ENCODE measurements around the gene URB1. TPM values are rescaled to one million over a fixed set of nuclear protein-coding genes. Genes with fewer than 3 reads are reported as not detected.

URB1 gene
- polyA plus RNA-seq, 1 donor (not counting 4 experiments of a cell fraction or from before 2014, with no cell fraction given), result 9.0 TPM

- no peaks in the 10 kb centered on the region for H4K20me1 ChIP-seq (ENCODE audit: control insufficient read depth, extremely low read depth, insufficient read depth, low read length)
- FAIRE-seq (no peak), DNase-seq (ENCODE audit: low read depth, low spot score) (no peak)
- H2AFZ ChIP-seq (ENCODE audit: control insufficient read depth, low read length), result no peak overlapping the region
- no peaks in the 10 kb centered on the region for H3K9me3 ChIP-seq (ENCODE audit: control insufficient read depth, low read depth, low read length)
- no peaks in the 10 kb centered on the region for H3K79me2 ChIP-seq (ENCODE audit: control insufficient read depth, insufficient read depth, low read length)
- H3K4me3 ChIP-seq (ENCODE audit: control insufficient read depth in 2 of 3, extremely low read depth in 1 of 3, insufficient read depth in 2 of 3, low read depth in 1 of 3, low read length in 3 of 3), result no peak overlapping the region
- no peak overlapping the region for H3K4me2 ChIP-seq (ENCODE audit: control insufficient read depth, extremely low read depth, insufficient read depth, low read depth, low read length)
- H3K27me3 ChIP-seq (ENCODE audit: control insufficient read depth, extremely low read depth, insufficient read depth, low read length), result no peaks in the 10 kb centered on the region
- H3K27ac ChIP-seq (ENCODE audit: control insufficient read depth, insufficient read depth, low read length), result no peak overlapping the region
- peaks cover 52 to 53% of the 10 kb centered on the region in 2 experiments for H3K36me3 ChIP-seq (ENCODE audit: control insufficient read depth in 2 of 2, extremely low read depth in 1 of 2, insufficient read depth in 2 of 2, low read length in 2 of 2)
- dilution Hi-C loops (cut with MboI; ENCODE audit: extremely low pct_ligation_motif_present, low sequenced_read_pairs), result no loop called here
- H3K4me1 ChIP-seq (ENCODE audit: control insufficient read depth, extremely low read depth, insufficient read depth, low read length), result no peaks in the 10 kb centered on the region
- H3K9me1 ChIP-seq (ENCODE audit: control insufficient read depth, extremely low read depth, insufficient read depth, low read length), result no peaks in the 10 kb centered on the region
- H3K9ac ChIP-seq (ENCODE audit: control insufficient read depth, extremely low read depth, insufficient read depth, low read length), result no peak overlapping the region
- TF ChIP-seq, protein P1, sequence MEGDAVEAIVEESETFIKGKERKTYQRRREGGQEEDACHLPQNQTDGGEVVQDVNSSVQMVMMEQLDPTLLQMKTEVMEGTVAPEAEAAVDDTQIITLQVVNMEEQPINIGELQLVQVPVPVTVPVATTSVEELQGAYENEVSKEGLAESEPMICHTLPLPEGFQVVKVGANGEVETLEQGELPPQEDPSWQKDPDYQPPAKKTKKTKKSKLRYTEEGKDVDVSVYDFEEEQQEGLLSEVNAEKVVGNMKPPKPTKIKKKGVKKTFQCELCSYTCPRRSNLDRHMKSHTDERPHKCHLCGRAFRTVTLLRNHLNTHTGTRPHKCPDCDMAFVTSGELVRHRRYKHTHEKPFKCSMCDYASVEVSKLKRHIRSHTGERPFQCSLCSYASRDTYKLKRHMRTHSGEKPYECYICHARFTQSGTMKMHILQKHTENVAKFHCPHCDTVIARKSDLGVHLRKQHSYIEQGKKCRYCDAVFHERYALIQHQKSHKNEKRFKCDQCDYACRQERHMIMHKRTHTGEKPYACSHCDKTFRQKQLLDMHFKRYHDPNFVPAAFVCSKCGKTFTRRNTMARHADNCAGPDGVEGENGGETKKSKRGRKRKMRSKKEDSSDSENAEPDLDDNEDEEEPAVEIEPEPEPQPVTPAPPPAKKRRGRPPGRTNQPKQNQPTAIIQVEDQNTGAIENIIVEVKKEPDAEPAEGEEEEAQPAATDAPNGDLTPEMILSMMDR (optimal IDR thresholded peaks at IDR 0.05 in 1 of 3, IDR thresholded peaks at IDR 0.05 in 1 of 3, conservative IDR thresholded peaks at IDR 0.05 in 1 of 3; ENCODE audit: extremely low read depth in 1 of 3, insufficient read depth in 2 of 3, low read length in 3 of 3), result no peak
- TF ChIP-seq EZH2 (IDR thresholded peaks at IDR 0.05; ENCODE audit: low read length), result no peak
Measured at GRCh38 chr21:32315511-32316281, 77.1 kb downstream of the URB1 start.

GRCh38 chr21:32314806-32315205 is 78.0 kb downstream of the URB1 start:
- no peaks in the 10 kb centered on the region for H3K27me3 ChIP-seq (ENCODE audit: control insufficient read depth, extremely low read depth, insufficient read depth, low read length)
- no peaks in the 10 kb centered on the region for H3K79me2 ChIP-seq (ENCODE audit: control insufficient read depth, insufficient read depth, low read length)
- peaks cover 43 to 46% of the 10 kb centered on the region in 2 experiments for H3K36me3 ChIP-seq (ENCODE audit: control insufficient read depth in 2 of 2, extremely low read depth in 1 of 2, insufficient read depth in 2 of 2, low read length in 2 of 2)
- no peak for TF ChIP-seq EZH2 (IDR thresholded peaks at IDR 0.05; ENCODE audit: low read length)
- TF ChIP-seq, protein P1 (optimal IDR thresholded peaks at IDR 0.05 in 1 of 3, IDR thresholded peaks at IDR 0.05 in 1 of 3, conservative IDR thresholded peaks at IDR 0.05 in 1 of 3; ENCODE audit: extremely low read depth in 1 of 3, insufficient read depth in 2 of 3, low read length in 3 of 3), result no peak
- H3K27ac ChIP-seq (ENCODE audit: control insufficient read depth, insufficient read depth, low read length), result no peak overlapping the region
- no peak overlapping the region for H3K4me3 ChIP-seq (ENCODE audit: control insufficient read depth in 2 of 3, extremely low read depth in 1 of 3, insufficient read depth in 2 of 3, low read depth in 1 of 3, low read length in 3 of 3)
- dilution Hi-C loops (cut with MboI; ENCODE audit: extremely low pct_ligation_motif_present, low sequenced_read_pairs), result no loop called here
- H2AFZ ChIP-seq (ENCODE audit: control insufficient read depth, low read length), result no peak overlapping the region
- H3K9me3 ChIP-seq (ENCODE audit: control insufficient read depth, low read depth, low read length), result no peaks in the 10 kb centered on the region
- FAIRE-seq (no peak), DNase-seq (ENCODE audit: low read depth, low spot score) (no peak)
- no peak overlapping the region for H3K9ac ChIP-seq (ENCODE audit: control insufficient read depth, extremely low read depth, insufficient read depth, low read length)
- no peaks in the 10 kb centered on the region for H3K4me1 ChIP-seq (ENCODE audit: control insufficient read depth, extremely low read depth, insufficient read depth, low read length)
- no peaks in the 10 kb centered on the region for H3K9me1 ChIP-seq (ENCODE audit: control insufficient read depth, extremely low read depth, insufficient read depth, low read length)
- no peak overlapping the region for H3K4me2 ChIP-seq (ENCODE audit: control insufficient read depth, extremely low read depth, insufficient read depth, low read depth, low read length)
- no peaks in the 10 kb centered on the region for H4K20me1 ChIP-seq (ENCODE audit: control insufficient read depth, extremely low read depth, insufficient read depth, low read length)

Data from keratinocyte (primary cell).